Stomach (tissue), 9 donors: ENCODE measurements around the gene CCN6. TPM values are rescaled to one million over a fixed set of nuclear protein-coding genes. Genes with fewer than 3 reads are reported as not detected.

ENCODE experiments used
- DNase-seq, 2 donors: peaks; one replicate each; pipeline versions ENCODE4 v3.0.0 to v3.0.0-alpha.2; 2013 to 2019
- H3K27ac ChIP-seq, 5 donors: fragments of 200-600 bp in 4 of 5; sonication (generic) in 4 of 5; one replicate each; pipeline ENCODE4 v1.5.1; 2013 to 2019; ENCODE audit warnings: mild to moderate bottlenecking in 1 of 5, moderate library complexity in 1 of 5
- H3K27me3 ChIP-seq, 3 donors: fragments of 200-600 bp; sonication (generic); one replicate each; pipeline ENCODE4 v1.5.1; 2017 to 2019; ENCODE audit warnings: mixed run types in 1 of 3
- H3K36me3 ChIP-seq, 4 donors: fragments of 200-600 bp; sonication (generic); 1 replicate in 3 of 4; 2 replicates in 1 of 4; pipeline ENCODE4 v1.5.1; 2016 to 2019
- H3K4me1 ChIP-seq, 4 donors: fragments of 200-600 bp; sonication (generic); one replicate each; pipeline ENCODE4 v1.5.1; 2016 to 2019
- H3K4me3 ChIP-seq, 4 donors: fragments of 200-600 bp; sonication (generic) in 3 of 4; one replicate each; pipeline ENCODE4 v1.5.1; 2016 to 2019; ENCODE audit warnings: mild to moderate bottlenecking in 1 of 4
- H3K9me3 ChIP-seq, 4 donors: fragments of 200-600 bp; sonication (generic); one replicate each; pipeline ENCODE4 v1.5.1; 2016 to 2019
- CTCF ChIP-seq, 7 experiments: fragments of 450-650 bp in 4 of 7; fragments of 200-600 bp in 3 of 7; sonication (generic) in 3 of 7; IDR thresholded peaks; one replicate each; pipeline ENCODE4 v1.5.1; 2016 to 2019; ENCODE audit warnings: antibody characterized with exemption in 7 of 7, control low read depth in 2 of 7, mild to moderate bottlenecking in 1 of 7
- EP300 ChIP-seq: sonication (generic); formaldehyde crosslinking; IDR thresholded peaks from one replicate; pipeline ENCODE4 v1.6.1; 2017; ENCODE audit warnings: antibody characterized with exemption
- POLR2A ChIP-seq, 4 donors: fragments of 450-650 bp; IDR thresholded peaks; one replicate each; pipeline ENCODE4 v1.6.1; 2016; ENCODE audit warnings: antibody characterized with exemption in 4 of 4, control low read depth in 2 of 4, mild to moderate bottlenecking in 1 of 4, moderate library complexity in 1 of 4
- POLR2AphosphoS5 ChIP-seq, 3 donors: sonication (generic); formaldehyde crosslinking; IDR thresholded peaks; one replicate each; pipeline ENCODE4 v1.6.1; 2016; ENCODE audit warnings: antibody characterized with exemption in 3 of 3
- WGBS, 5 donors: extraction: QIAGEN DNeasy Blood & Tissue Kit in 3 of 5; methylation state at CpG; one replicate each; pipeline versions ENCODE4 v1.1.5 to v1.1.7; 2013 to 2018; 5-methylcytosine and 5-hydroxymethylcytosine counted together
- intact Hi-C: fragments of 100-400 bp; cut with DNase I; formaldehyde crosslinking; loops from one replicate; pipeline ENCODE4 v1.15.1; 2023; ENCODE audit warnings: low total_unique reads
- polyA plus RNA-seq, 3 donors: library from polyadenylated mRNA; stranded (reverse); fragments of 200-250 nt; gene quantifications; one replicate each; pipeline ENCODE4 v1.2.3, GENCODE V29; 2013
- total RNA-seq, 5 donors: library from RNA; depleted of rRNA; stranded (reverse); fragments of >200 nt; gene quantifications; one replicate each; pipeline versions ENCODE4 v1.1.0 to v1.2.3, GENCODE V29; 2014 to 2016
- donor health status: healthy with polysubstance abuse.
- donor health status: Bipolar disorder and iron deficiency.
- donor health status: healthy.

CCN6 gene
- total and polyA plus RNA-seq, 8 donors: not detected

- no peak overlapping the region for H3K4me3 ChIP-seq
- intact Hi-C loops: no loop called here
Measured at GRCh38 chr6:112054555-112055190, 769 bp downstream of the CCN6 start.

DNA sequence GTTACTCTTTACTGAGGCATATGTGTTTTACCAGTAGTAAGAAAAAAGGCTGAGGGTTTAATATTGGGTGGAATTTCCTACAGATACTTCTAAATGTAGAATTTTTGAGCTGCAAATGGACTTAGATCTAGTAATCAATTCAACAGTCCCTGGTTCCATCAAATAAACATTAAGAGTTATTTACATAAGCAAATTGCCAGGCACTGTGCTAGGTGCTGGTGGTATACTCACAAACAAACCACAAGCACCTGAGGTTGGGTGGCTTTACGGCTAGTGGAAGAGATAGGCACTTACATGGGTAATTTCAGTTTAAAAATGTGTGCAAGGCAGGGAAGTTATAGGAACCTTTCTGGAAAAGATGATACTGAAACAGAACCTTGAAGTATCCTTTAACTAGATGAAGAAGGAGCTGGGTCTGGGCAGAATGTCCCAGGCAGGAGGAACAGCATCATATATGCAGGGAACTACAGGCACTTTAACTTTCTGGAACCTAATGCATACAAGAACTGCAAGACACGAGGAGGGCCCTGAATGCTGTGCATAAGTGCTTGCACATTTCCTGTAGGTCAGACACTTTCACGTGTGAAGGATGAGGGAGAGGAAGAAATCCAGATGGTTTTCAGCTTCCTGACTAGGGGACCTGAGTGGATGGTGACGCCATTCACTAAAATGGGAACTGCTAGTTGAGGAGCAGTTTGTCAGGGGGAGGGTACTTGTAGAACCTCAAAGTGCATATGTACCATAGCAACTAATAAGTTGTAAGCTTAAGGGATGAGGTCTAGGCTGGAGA, 4.5 kb downstream of the CCN6 start:
- Histone ChIP-seq H3K36me3 (no peaks in the 10 kb centered on the region), H3K27me3 (no peaks in the 10 kb centered on the region), H3K9me3 (no peaks in the 10 kb centered on the region), H3K27ac (no peak overlapping the region), H3K4me1 (peaks cover 0 to 10% (median 5%) of the 10 kb centered on the region in 4 donors), H3K4me3 (no peak overlapping the region)
- intact Hi-C loops: no loop called here
- 50 to 79% (median 72%) methylated on average over 4 of the region's 4 CpGs for WGBS, 5 donors
- no peak for DNase-seq
- no peak for TF ChIP-seq POLR2A (IDR thresholded peaks at IDR 0.05)
- no peak for TF ChIP-seq POLR2AphosphoS5 (IDR thresholded peaks at IDR 0.05)
- TF ChIP-seq CTCF (IDR thresholded peaks at IDR 0.05): no peak
- TF ChIP-seq EP300: no peak

More at GRCh38 chr6:112054555-112055190, 769 bp downstream of the CCN6 start:
- DNase-seq: no peak
- H3K36me3 ChIP-seq: no peaks in the 10 kb centered on the region
- H3K4me1 ChIP-seq: peaks cover 0 to 10% (median 5%) of the 10 kb centered on the region in 4 donors
- 64 to 82% (median 74%) methylated on average over 10 of the region's 10 CpGs for WGBS, 5 donors
- no peaks in the 10 kb centered on the region for H3K27me3 ChIP-seq
- TF ChIP-seq POLR2A (IDR thresholded peaks at IDR 0.05): no peak
- TF ChIP-seq POLR2AphosphoS5 (IDR thresholded peaks at IDR 0.05): no peak
- TF ChIP-seq CTCF (IDR thresholded peaks at IDR 0.05): no peak
- no peak for TF ChIP-seq EP300
- peak overlapping the region in 2 of 5 donors; percentile 7 to 8 for H3K27ac ChIP-seq
- H3K9me3 ChIP-seq: no peaks in the 10 kb centered on the region

DNA sequence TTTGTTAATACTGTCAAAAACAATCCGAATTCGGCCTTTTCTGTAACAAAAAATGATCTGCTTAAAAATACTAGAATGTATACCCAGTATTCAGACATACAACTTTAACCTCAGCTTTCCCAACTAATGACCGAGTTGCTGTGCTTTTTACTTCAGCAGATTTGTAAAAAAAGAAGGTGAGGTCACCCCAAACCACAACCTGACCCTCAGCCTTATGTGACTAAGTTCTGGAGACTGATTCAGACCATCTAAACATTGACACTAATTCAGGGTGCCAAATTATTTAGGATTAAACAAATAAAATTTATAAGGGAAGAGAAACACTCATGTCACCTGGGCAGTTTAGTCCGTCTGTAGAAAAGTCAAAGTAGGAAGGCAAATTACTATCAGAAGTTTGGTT, 7.7 kb downstream of the CCN6 start:
- DNase-seq: no peak
- intact Hi-C loops: no loop called here
- Histone ChIP-seq H3K36me3 (no peaks in the 10 kb centered on the region), H3K27me3 (no peaks in the 10 kb centered on the region), H3K27ac (no peak overlapping the region), H3K4me1 (no peaks in the 10 kb centered on the region), H3K4me3 (no peak overlapping the region), H3K9me3 (no peaks in the 10 kb centered on the region)
- WGBS, 5 donors: 86 to 94% (median 92%) methylated on average over 4 of the region's 4 CpGs
- TF ChIP-seq EP300 (no peak), POLR2AphosphoS5 (IDR thresholded peaks at IDR 0.05) (no peak), POLR2A (IDR thresholded peaks at IDR 0.05) (no peak), CTCF (IDR thresholded peaks at IDR 0.05) (no peak)

- H3K4me3 ChIP-seq: no peak overlapping the region
- 81 to 89% (median 87%) methylated on average over 3 of the region's 3 CpGs for WGBS, 5 donors
- intact Hi-C loops: no loop called here
Measured at GRCh38 chr6:112062966-112063365, 9.1 kb downstream of the CCN6 start.

More at GRCh38 chr6:112062966-112063365, 9.1 kb downstream of the CCN6 start:
- Histone ChIP-seq H3K27me3 (no peaks in the 10 kb centered on the region), H3K27ac (no peak overlapping the region), H3K4me1 (no peaks in the 10 kb centered on the region), H3K9me3 (no peaks in the 10 kb centered on the region), H3K36me3 (no peaks in the 10 kb centered on the region)
- no peak for DNase-seq
- no peak for TF ChIP-seq EP300
- no peak for TF ChIP-seq POLR2AphosphoS5 (IDR thresholded peaks at IDR 0.05)
- no peak for TF ChIP-seq POLR2A (IDR thresholded peaks at IDR 0.05)
- TF ChIP-seq CTCF (IDR thresholded peaks at IDR 0.05): no peak
